Upper lobe of left lung (tissue), 4 donors: ENCODE measurements around the gene SEC24C.

Source experiments
- EP300 ChIP-seq, 4 donors: sonication (generic); formaldehyde crosslinking; IDR thresholded peaks; one replicate each; pipeline ENCODE4 v1.5.1; 2017; ENCODE audit warnings: antibody characterized with exemption in 4 of 4, control low read depth in 2 of 4
- POLR2A ChIP-seq, 4 donors: fragments of 450-650 bp; IDR thresholded peaks; one replicate each; pipeline ENCODE4 v1.5.1; 2016 to 2017; ENCODE audit warnings: antibody characterized with exemption in 4 of 4, mild to moderate bottlenecking in 2 of 4
- POLR2AphosphoS5 ChIP-seq, 2 donors: sonication (generic); formaldehyde crosslinking; IDR thresholded peaks; one replicate each; pipeline ENCODE4 v1.5.1; 2017; ENCODE audit warnings: antibody characterized with exemption in 2 of 2
- TF ChIP-seq, protein P1 (sequence below), 6 experiments: fragments of 450-650 bp in 4 of 6; fragments of 200-600 bp in 2 of 6; sonication (generic) in 2 of 6; IDR thresholded peaks; one replicate each; pipeline ENCODE4 v1.5.1; 2016 to 2019; ENCODE audit warnings: antibody characterized with exemption in 6 of 6

- no peak for TF ChIP-seq POLR2A (IDR thresholded peaks at IDR 0.05)
- TF ChIP-seq, protein P1, sequence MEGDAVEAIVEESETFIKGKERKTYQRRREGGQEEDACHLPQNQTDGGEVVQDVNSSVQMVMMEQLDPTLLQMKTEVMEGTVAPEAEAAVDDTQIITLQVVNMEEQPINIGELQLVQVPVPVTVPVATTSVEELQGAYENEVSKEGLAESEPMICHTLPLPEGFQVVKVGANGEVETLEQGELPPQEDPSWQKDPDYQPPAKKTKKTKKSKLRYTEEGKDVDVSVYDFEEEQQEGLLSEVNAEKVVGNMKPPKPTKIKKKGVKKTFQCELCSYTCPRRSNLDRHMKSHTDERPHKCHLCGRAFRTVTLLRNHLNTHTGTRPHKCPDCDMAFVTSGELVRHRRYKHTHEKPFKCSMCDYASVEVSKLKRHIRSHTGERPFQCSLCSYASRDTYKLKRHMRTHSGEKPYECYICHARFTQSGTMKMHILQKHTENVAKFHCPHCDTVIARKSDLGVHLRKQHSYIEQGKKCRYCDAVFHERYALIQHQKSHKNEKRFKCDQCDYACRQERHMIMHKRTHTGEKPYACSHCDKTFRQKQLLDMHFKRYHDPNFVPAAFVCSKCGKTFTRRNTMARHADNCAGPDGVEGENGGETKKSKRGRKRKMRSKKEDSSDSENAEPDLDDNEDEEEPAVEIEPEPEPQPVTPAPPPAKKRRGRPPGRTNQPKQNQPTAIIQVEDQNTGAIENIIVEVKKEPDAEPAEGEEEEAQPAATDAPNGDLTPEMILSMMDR (IDR thresholded peaks at IDR 0.05): no peak
- no peak for TF ChIP-seq EP300 (IDR thresholded peaks at IDR 0.05)
- TF ChIP-seq POLR2AphosphoS5 (IDR thresholded peaks at IDR 0.05): no peak
Observed at GRCh38 chr10:73802276-73802991, 58.3 kb downstream of the SEC24C start.
